Peyer's patch (tissue), 4 donors: ENCODE results near the gene GLRX2.

Source experiments
- POLR2A ChIP-seq, 2 donors: fragments of 450-650 bp; IDR thresholded peaks; one replicate each; pipeline ENCODE4 v1.5.1; 2017; ENCODE audit warnings: antibody characterized with exemption in 2 of 2, mild to moderate bottlenecking in 2 of 2, moderate library complexity in 2 of 2
- TF ChIP-seq, protein P1 (sequence below), 6 experiments: fragments of 450-650 bp in 4 of 6; fragments of 200-600 bp in 2 of 6; sonication (generic) in 1 of 6; IDR thresholded peaks; one replicate each; pipeline ENCODE4 v1.5.1; 2017 to 2019; ENCODE audit warnings: antibody characterized with exemption in 6 of 6, mild to moderate bottlenecking in 3 of 6, moderate library complexity in 1 of 6

DNA sequence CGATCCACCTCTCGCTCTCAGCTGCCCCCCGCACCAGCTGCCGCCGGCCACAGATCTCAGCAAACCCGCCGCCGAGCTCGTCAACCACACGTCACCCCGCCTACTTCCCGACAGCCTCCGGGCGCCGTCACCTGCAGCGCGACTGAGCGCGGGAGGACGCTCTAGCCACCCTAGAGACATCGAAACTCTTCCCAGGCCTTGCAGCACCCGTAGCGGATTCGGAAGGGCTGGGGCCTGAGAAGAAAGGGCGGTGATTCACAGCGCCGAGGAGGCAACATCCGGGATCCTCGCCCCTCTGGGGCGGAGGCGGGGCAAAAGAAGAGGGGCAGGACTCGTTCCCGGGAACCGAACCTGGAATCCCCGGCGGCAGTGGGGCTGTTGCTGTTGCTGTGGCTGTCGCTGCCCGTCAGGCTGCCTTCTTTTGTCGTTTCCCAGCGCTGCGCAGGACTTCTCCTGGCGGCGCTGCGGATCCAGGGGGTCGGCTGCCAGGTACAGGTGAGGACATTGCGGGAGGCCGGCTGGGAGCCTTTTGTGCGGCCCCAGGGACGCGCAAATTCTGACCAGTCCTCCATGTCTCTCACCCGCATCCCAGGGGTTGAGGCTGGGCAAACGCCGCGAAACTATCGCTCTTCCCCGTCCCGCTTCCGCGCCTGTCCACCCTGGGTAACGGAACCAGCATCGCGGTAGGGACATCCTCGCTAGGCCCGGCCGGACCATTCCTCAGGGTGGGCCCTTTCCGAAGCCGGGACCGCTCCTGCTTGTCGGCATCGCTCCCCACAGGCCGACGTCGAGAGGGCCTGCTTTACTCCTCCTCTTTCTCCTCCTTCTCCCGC, 45.7 kb downstream of the GLRX2 start, which contains the start of the genes RO60 and UCHL5:
- peak; percentile 53 to 80 for TF ChIP-seq POLR2A (IDR thresholded peaks at IDR 0.05)
- TF ChIP-seq, protein P1, sequence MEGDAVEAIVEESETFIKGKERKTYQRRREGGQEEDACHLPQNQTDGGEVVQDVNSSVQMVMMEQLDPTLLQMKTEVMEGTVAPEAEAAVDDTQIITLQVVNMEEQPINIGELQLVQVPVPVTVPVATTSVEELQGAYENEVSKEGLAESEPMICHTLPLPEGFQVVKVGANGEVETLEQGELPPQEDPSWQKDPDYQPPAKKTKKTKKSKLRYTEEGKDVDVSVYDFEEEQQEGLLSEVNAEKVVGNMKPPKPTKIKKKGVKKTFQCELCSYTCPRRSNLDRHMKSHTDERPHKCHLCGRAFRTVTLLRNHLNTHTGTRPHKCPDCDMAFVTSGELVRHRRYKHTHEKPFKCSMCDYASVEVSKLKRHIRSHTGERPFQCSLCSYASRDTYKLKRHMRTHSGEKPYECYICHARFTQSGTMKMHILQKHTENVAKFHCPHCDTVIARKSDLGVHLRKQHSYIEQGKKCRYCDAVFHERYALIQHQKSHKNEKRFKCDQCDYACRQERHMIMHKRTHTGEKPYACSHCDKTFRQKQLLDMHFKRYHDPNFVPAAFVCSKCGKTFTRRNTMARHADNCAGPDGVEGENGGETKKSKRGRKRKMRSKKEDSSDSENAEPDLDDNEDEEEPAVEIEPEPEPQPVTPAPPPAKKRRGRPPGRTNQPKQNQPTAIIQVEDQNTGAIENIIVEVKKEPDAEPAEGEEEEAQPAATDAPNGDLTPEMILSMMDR (IDR thresholded peaks at IDR 0.05), result peak in 2 of 6 experiments; percentile 1 to 8
